GM23248 (cell line): ENCODE measurements around the gene APBA1.

ENCODE experiments used
- EZH2 ChIP-seq: fragments of 200-600 bp; sonication (generic); IDR thresholded peaks from 2 replicates; pipeline ENCODE4 v1.6.1; 2018; ENCODE audit warnings: antibody characterized with exemption, mild to moderate bottlenecking; ENCODE audit not compliant: insufficient read depth, poor library complexity, severe bottlenecking
- EZH2phosphoT487 ChIP-seq: fragments of 200-600 bp; sonication (generic); IDR thresholded peaks from 2 replicates; pipeline ENCODE4 v1.6.1; 2018; ENCODE audit warnings: antibody characterized with exemption, moderate library complexity, mild to moderate bottlenecking, low read depth; ENCODE audit not compliant: insufficient read depth

DNA sequence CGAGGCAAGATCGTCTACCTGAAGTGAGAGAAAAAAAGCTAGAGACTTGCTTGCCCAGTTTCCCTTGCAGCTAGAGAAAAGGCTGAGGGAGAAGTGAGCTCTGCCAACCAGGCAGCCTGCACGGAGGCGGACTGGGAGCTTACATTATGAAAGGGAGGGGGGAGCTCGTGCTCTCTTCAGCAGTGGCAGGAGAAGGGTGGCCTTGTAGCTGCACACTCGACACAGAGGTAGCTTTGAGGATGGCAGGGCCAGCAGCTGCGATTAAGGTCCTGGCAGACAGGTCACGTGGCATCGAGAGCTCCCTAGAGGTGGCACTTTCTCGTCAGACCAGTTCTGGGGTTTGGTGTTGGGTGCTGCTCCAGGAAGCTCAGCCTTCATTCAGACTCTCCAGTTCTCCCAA is 26.7 kb downstream of the APBA1 start:
- TF ChIP-seq EZH2phosphoT487 (no peak), EZH2 (no peak)
